ENCODE measurements around the gene INTS11.

GRCh38 chr1:1348420-1349255 lies 24.2 kb upstream of the INTS11 start:
- TF ChIP-seq CTCF (IDR thresholded peaks at IDR 0.05 in 2 of 3, conservative IDR thresholded peaks at IDR 0.05 in 1 of 3; ENCODE audit: insufficient read depth in 2 of 3, low read depth in 1 of 3, low read length in 3 of 3), result no peak
- peak; percentile 46 for TF ChIP-seq RBFOX2 (IDR thresholded peaks at IDR 0.05; ENCODE audit: low read depth, low read length)
- no peak for TF ChIP-seq POLR2AphosphoS5 (IDR thresholded peaks at IDR 0.05; ENCODE audit: control insufficient read depth, insufficient read depth, low read depth, low read length)
- TF ChIP-seq BHLHE40 (IDR thresholded peaks at IDR 0.05; ENCODE audit: low read length), result peak; percentile 64; the same call in 1 of the 2 replicates
- no peak for TF ChIP-seq LCOR (CRISPR knock-in tag; IDR thresholded peaks at IDR 0.05)
- TF ChIP-seq LEF1 (IDR thresholded peaks at IDR 0.05), result no peak
- TF ChIP-seq ATF3 (IDR thresholded peaks at IDR 0.05), result no peak
- no peak for TF ChIP-seq ATF3 (CRISPR knock-in tag; conservative IDR thresholded peaks at IDR 0.05)
- no peak; the same call in 1 of the 2 replicates for TF ChIP-seq MYC (IDR thresholded peaks at IDR 0.05; ENCODE audit: low read depth, low read length)
- no peak for TF ChIP-seq MYC (CRISPR knock-in tag; IDR thresholded peaks at IDR 0.05; ENCODE audit: borderline replicate concordance, low read depth)
- no peak; the same call in 1 of the 2 replicates for TF ChIP-seq MXI1 (IDR thresholded peaks at IDR 0.05; ENCODE audit: low read depth, low read length)
- no peak for TF ChIP-seq ADNP (tag; IDR thresholded peaks at IDR 0.05)
- TF ChIP-seq SMAD2 (IDR thresholded peaks at IDR 0.05; ENCODE audit: low read depth, low read length), result no peak
- TF ChIP-seq CHD7 (IDR thresholded peaks at IDR 0.05; ENCODE audit: low read depth, low read length), result no peak
- TF ChIP-seq MEF2D (tag; conservative IDR thresholded peaks at IDR 0.05; ENCODE audit: low read depth), result no peak
- TF ChIP-seq FOSL1 (tag; conservative IDR thresholded peaks at IDR 0.05), result no peak; the same call in 1 of the 2 replicates

Data from K562 (cell line).